Ishikawa (cell line): ENCODE measurements around the gene MID1.

Source experiments
- CEBPB ChIP-seq: IDR thresholded peaks from 2 replicates; pipeline ENCODE4 v1.6.1; 2012
- CREB1 ChIP-seq: IDR thresholded peaks from 2 replicates; pipeline ENCODE4 v1.6.1; 2012; ENCODE audit warnings: low read depth
- EGR1 ChIP-seq: IDR thresholded peaks from 2 replicates; pipeline ENCODE4 v1.6.1; 2012
- EP300 ChIP-seq: IDR thresholded peaks from 2 replicates; pipeline ENCODE4 v1.6.1; 2012; ENCODE audit warnings: borderline replicate concordance
- TEAD4 ChIP-seq: IDR thresholded peaks from 2 replicates; pipeline ENCODE4 v1.6.1; 2012

- TF ChIP-seq EP300 (no peak), TEAD4 (no peak), CREB1 (no peak), EGR1 (no peak), CEBPB (no peak)
Measured at GRCh38 chrX:10574663-10575062, 45.7 kb downstream of the MID1 start.
